ENCODE data around the gene CAND2. TPM values are rescaled to one million over a fixed set of nuclear protein-coding genes. Genes with fewer than 3 reads are reported as not detected.

Gene CAND2
- total and polyA plus RNA-seq, 9 of the 15 experiments (the other 6 are each of a cell fraction or from before 2014, with no cell fraction given): 0.91 to 14.9 (median 4.3) TPM

DNA sequence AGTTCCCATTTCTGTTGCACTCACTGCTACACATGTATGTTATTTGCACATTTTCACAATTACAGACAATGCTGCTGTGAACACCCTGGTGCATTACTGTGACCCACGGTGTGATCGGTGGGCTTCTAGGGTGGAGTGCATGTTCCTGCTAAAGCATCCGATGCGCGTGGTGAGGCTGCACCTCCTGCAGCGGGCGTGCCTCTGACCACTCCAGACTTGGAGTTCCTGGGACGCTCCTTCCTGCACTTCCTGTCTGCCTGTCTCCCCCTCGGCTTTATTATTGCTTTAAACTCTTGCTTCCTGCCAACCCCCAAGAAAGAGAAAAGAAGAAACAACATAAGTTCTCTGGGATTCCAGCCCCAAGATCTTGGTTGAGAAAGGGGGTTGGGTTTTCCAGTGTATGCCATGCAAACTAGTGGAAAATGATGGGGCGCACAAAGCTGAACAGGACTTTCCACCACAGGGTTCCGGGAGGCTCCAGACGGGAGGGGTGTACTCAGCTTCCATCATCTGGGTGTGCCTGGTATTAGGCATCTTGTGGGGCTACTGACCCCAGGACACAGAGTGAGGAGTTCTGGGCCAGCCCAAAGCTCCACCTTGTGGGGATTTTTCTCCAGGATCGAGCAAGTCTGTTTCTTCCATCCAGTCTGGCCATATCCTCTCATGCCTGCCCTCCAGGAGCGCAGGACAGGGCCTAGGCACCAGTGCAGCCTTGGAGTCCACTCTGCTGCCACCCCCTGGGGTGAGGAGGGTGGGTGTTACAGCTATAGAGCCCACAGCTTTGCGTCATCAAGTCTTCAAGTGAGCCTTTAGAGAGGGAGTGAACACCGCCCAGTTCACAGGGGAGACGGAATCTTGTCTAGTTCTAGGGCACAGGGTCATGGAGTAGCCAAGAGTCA lies 33.7 kb downstream of the CAND2 start (continued):
- TF ChIP-seq, protein P1, sequence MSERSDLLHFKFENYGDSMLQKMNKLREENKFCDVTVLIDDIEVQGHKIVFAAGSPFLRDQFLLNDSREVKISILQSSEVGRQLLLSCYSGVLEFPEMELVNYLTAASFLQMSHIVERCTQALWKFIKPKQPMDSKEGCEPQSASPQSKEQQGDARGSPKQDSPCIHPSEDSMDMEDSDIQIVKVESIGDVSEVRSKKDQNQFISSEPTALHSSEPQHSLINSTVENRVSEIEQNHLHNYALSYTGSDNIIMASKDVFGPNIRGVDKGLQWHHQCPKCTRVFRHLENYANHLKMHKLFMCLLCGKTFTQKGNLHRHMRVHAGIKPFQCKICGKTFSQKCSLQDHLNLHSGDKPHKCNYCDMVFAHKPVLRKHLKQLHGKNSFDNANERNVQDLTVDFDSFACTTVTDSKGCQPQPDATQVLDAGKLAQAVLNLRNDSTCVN (CRISPR knock-in tag; IDR thresholded peaks at IDR 0.05): no peak
- TF ChIP-seq ZNF431 (CRISPR knock-in tag; IDR thresholded peaks at IDR 0.05): 0 out of 2 replicates have a peak, but pooled peaks have one; percentile 49
- no peak for TF ChIP-seq MCM7 (IDR thresholded peaks at IDR 0.05)
- TF ChIP-seq RCOR1 (IDR thresholded peaks at IDR 0.05; ENCODE audit: borderline replicate concordance in 1 of 2, low read depth in 2 of 2, low read length in 2 of 2): no peak
- peak; percentile 32 for TF ChIP-seq POLR2B (IDR thresholded peaks at IDR 0.05; ENCODE audit: low read depth, partially characterized antibody)
- TF ChIP-seq, protein P2, sequence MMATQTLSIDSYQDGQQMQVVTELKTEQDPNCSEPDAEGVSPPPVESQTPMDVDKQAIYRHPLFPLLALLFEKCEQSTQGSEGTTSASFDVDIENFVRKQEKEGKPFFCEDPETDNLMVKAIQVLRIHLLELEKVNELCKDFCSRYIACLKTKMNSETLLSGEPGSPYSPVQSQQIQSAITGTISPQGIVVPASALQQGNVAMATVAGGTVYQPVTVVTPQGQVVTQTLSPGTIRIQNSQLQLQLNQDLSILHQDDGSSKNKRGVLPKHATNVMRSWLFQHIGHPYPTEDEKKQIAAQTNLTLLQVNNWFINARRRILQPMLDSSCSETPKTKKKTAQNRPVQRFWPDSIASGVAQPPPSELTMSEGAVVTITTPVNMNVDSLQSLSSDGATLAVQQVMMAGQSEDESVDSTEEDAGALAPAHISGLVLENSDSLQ (IDR thresholded peaks at IDR 0.05): no peak
- TF ChIP-seq RBM22 (IDR thresholded peaks at IDR 0.05; ENCODE audit: low read depth, low read length, poor library complexity, severe bottlenecking): no peak
- no peak for TF ChIP-seq ILF3 (IDR thresholded peaks at IDR 0.05; ENCODE audit: borderline replicate concordance)
- no peak for TF ChIP-seq KAT2B (IDR thresholded peaks at IDR 0.05; ENCODE audit: low read depth, low read length)
- TF ChIP-seq, protein P3, sequence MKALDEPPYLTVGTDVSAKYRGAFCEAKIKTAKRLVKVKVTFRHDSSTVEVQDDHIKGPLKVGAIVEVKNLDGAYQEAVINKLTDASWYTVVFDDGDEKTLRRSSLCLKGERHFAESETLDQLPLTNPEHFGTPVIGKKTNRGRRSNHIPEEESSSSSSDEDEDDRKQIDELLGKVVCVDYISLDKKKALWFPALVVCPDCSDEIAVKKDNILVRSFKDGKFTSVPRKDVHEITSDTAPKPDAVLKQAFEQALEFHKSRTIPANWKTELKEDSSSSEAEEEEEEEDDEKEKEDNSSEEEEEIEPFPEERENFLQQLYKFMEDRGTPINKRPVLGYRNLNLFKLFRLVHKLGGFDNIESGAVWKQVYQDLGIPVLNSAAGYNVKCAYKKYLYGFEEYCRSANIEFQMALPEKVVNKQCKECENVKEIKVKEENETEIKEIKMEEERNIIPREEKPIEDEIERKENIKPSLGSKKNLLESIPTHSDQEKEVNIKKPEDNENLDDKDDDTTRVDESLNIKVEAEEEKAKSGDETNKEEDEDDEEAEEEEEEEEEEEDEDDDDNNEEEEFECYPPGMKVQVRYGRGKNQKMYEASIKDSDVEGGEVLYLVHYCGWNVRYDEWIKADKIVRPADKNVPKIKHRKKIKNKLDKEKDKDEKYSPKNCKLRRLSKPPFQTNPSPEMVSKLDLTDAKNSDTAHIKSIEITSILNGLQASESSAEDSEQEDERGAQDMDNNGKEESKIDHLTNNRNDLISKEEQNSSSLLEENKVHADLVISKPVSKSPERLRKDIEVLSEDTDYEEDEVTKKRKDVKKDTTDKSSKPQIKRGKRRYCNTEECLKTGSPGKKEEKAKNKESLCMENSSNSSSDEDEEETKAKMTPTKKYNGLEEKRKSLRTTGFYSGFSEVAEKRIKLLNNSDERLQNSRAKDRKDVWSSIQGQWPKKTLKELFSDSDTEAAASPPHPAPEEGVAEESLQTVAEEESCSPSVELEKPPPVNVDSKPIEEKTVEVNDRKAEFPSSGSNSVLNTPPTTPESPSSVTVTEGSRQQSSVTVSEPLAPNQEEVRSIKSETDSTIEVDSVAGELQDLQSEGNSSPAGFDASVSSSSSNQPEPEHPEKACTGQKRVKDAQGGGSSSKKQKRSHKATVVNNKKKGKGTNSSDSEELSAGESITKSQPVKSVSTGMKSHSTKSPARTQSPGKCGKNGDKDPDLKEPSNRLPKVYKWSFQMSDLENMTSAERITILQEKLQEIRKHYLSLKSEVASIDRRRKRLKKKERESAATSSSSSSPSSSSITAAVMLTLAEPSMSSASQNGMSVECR (CRISPR knock-in tag; IDR thresholded peaks at IDR 0.05): no peak
- no peak for TF ChIP-seq COPS2 (conservative IDR thresholded peaks at IDR 0.05)
- TF ChIP-seq, protein P4, sequence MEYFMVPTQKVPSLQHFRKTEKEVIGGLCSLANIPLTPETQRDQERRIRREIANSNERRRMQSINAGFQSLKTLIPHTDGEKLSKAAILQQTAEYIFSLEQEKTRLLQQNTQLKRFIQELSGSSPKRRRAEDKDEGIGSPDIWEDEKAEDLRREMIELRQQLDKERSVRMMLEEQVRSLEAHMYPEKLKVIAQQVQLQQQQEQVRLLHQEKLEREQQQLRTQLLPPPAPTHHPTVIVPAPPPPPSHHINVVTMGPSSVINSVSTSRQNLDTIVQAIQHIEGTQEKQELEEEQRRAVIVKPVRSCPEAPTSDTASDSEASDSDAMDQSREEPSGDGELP (CRISPR knock-in tag; IDR thresholded peaks at IDR 0.05; ENCODE audit: borderline replicate concordance): no peak
- TF ChIP-seq HNRNPK (IDR thresholded peaks at IDR 0.05; ENCODE audit: low read depth, low read length, poor library complexity, severe bottlenecking): no peak
- TF ChIP-seq SIRT6 (IDR thresholded peaks at IDR 0.05; ENCODE audit: low read depth, low read length): no peak
- no peak for TF ChIP-seq SRSF3 (IDR thresholded peaks at IDR 0.05; ENCODE audit: insufficient read depth, low read length)
- TF ChIP-seq, protein P5, sequence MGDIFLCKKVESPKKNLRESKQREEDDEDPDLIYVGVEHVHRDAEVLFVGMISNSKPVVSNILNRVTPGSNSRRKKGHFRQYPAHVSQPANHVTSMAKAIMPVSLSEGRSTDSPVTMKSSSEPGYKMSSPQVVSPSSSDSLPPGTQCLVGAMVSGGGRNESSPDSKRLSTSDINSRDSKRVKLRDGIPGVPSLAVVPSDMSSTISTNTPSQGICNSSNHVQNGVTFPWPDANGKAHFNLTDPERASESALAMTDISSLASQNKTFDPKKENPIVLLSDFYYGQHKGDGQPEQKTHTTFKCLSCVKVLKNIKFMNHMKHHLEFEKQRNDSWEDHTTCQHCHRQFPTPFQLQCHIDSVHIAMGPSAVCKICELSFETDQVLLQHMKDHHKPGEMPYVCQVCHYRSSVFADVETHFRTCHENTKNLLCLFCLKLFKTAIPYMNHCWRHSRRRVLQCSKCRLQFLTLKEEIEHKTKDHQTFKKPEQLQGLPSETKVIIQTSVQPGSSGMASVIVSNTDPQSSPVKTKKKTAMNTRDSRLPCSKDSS (IDR thresholded peaks at IDR 0.05; ENCODE audit: low read depth, partially characterized antibody): no peak
- TF ChIP-seq ADNP (tag; IDR thresholded peaks at IDR 0.05): no peak

Data from K562 (cell line).